Measurements from ENCODE around the gene ENSA.

DNA sequence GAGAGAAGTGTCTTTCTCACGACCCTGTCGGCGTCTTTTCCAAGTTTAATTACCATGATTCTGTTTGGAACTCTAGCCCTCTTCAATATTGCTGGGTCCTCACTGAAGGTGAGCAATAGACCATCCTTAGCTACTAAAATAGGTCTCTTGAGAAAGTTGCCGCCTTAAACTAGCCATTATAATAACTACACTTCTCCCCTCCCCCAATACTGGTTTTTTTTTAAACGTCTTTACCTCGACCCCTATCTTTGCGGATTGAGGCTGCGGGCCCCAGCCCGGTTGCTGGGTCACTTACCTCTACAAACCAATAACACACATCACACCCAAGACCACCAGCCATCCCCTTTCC, 672 bp downstream of the ENSA start:
- TF ChIP-seq, protein P1, sequence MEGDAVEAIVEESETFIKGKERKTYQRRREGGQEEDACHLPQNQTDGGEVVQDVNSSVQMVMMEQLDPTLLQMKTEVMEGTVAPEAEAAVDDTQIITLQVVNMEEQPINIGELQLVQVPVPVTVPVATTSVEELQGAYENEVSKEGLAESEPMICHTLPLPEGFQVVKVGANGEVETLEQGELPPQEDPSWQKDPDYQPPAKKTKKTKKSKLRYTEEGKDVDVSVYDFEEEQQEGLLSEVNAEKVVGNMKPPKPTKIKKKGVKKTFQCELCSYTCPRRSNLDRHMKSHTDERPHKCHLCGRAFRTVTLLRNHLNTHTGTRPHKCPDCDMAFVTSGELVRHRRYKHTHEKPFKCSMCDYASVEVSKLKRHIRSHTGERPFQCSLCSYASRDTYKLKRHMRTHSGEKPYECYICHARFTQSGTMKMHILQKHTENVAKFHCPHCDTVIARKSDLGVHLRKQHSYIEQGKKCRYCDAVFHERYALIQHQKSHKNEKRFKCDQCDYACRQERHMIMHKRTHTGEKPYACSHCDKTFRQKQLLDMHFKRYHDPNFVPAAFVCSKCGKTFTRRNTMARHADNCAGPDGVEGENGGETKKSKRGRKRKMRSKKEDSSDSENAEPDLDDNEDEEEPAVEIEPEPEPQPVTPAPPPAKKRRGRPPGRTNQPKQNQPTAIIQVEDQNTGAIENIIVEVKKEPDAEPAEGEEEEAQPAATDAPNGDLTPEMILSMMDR (IDR thresholded peaks at IDR 0.05), result no peak
- TF ChIP-seq POLR2A (IDR thresholded peaks at IDR 0.05), result no peak
- no peak for TF ChIP-seq POLR2AphosphoS5 (IDR thresholded peaks at IDR 0.05)

All from prostate gland (tissue), 2 donors.